KMS-11 (cell line): Measurements from ENCODE around the gene KCNB1.

Experiments used
- H2AFZ ChIP-seq: fragments of 200-600 bp; sonication (generic); 2 replicates; pipeline ENCODE4 v1.6.1; 2016; ENCODE audit warnings: antibody characterized with exemption, mixed run types, low read depth
- H3K27ac ChIP-seq: fragments of 200-600 bp; sonication (generic); 2 replicates; pipeline ENCODE4 v1.6.1; 2016; ENCODE audit warnings: mild to moderate bottlenecking, mixed run types
- H3K27me3 ChIP-seq: fragments of 200-600 bp; sonication (generic); 2 replicates; pipeline ENCODE4 v1.6.1; 2017; ENCODE audit warnings: mild to moderate bottlenecking, low read depth, mixed run types, moderate library complexity; ENCODE audit not compliant: insufficient read depth
- H3K36me3 ChIP-seq: fragments of 200-600 bp; sonication (generic); 2 replicates; pipeline ENCODE4 v1.6.1; 2017; ENCODE audit warnings: mild to moderate bottlenecking, mixed run types; ENCODE audit not compliant: insufficient read depth
- H3K4me1 ChIP-seq: fragments of 200-600 bp; sonication (generic); 2 replicates; pipeline ENCODE4 v1.6.1; 2016; ENCODE audit warnings: mild to moderate bottlenecking, low read depth, mixed run types; ENCODE audit not compliant: poor library complexity, severe bottlenecking
- H3K4me2 ChIP-seq: fragments of 200-600 bp; sonication (generic); 2 replicates; pipeline ENCODE4 v1.7.0; 2016; ENCODE audit warnings: mild to moderate bottlenecking, mixed run types
- H3K4me3 ChIP-seq: fragments of 200-600 bp; sonication (generic); IDR thresholded peaks from 2 replicates; pipeline ENCODE4 v1.6.1; 2017; ENCODE audit warnings: low read depth, low read length, mixed read lengths; ENCODE audit not compliant: insufficient read depth
- H3K79me2 ChIP-seq: fragments of 200-600 bp; sonication (generic); 2 replicates; pipeline ENCODE4 v1.6.1; 2016; ENCODE audit warnings: low read depth, mixed run types; ENCODE audit not compliant: insufficient read depth
- H3K9ac ChIP-seq: fragments of 200-600 bp; sonication (generic); 2 replicates; pipeline ENCODE4 v1.6.1; 2016; ENCODE audit warnings: mild to moderate bottlenecking, mixed run types
- H4K20me1 ChIP-seq: fragments of 200-600 bp; sonication (generic); 2 replicates; pipeline ENCODE4 v1.6.1; 2016; ENCODE audit warnings: mild to moderate bottlenecking, mixed run types; ENCODE audit not compliant: insufficient read depth
- CTCF ChIP-seq: fragments of 200-600 bp; sonication (generic); conservative IDR thresholded peaks from 2 replicates; pipeline ENCODE4 v1.6.1; 2017; ENCODE audit warnings: low read depth, mild to moderate bottlenecking, antibody characterized with exemption, low read length, moderate library complexity, mixed read lengths

KCNB1 gene

DNA sequence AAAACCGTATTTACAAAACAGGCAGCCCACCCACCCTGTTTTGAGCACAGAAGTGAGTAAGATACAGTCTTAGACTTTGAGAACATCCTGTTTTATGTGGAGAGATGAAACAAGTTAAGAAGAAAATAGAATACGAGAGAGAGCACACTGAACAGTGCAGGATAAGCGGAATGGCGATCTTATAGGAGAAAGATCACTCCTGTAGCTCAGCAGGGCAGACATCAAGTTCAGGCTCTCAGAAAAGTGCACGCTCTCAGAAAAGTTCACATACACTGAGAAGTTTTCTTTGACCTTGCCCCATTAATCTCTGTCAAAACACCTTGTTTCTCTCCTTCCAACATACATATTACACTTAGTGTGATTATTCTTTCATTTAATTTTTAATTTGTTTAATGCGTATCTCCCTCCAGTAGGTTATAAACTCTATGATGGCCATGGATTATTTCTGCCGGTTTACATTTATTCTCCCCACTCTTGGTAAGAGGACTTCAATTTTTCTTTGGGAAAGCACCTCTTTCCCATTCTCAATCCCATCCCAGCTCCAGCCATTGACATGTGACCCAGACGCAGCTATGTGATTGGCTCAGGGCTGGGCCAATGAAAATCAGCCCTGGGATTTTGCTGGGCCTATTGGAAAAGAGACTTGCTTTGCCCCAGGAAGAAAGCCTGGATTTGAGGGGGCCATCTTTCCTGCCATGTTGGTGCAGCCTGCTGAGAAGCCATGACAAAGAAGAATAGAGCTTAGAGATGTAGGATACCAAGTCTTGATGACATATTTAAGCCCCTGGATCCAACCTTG lies 16.2 kb downstream of the KCNB1 start:
- H2AFZ ChIP-seq, result no peak overlapping the region
- no peaks in the 10 kb centered on the region for H3K79me2 ChIP-seq
- H3K36me3 ChIP-seq, result no peaks in the 10 kb centered on the region
- H3K4me3 ChIP-seq, result no peak overlapping the region
- H4K20me1 ChIP-seq, result no peaks in the 10 kb centered on the region
- no peak overlapping the region for H3K9ac ChIP-seq
- no peak for TF ChIP-seq CTCF
- peaks cover 9% of the 10 kb centered on the region; the same call in 1 of the 2 replicates for H3K27me3 ChIP-seq
- no peaks in the 10 kb centered on the region for H3K4me1 ChIP-seq
- H3K27ac ChIP-seq, result no peak overlapping the region
- H3K4me2 ChIP-seq, result no peak overlapping the region

DNA sequence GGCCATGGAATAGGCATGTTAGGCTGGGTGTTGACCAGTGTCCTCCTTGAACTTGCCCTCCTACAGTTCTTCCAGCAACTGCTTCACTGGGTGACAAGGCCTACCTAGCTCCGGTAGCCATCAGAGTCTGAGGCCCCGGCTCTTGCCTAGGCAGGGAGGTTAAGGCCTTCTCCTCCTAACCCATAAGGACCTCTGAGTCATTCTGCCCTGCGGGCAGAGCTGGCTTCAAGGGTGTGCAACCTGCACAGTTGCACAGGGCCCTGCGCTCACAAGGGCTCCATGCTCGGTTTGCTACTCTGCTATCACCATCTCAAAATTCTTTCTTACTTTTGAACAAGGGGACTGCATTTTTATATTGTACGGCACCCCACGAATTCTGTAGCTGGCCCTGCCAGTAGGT lies 17.9 kb downstream of the KCNB1 start:
- Histone ChIP-seq H3K4me3 (no peak overlapping the region), H2AFZ (no peak overlapping the region), H3K9ac (no peak overlapping the region), H3K4me1 (no peaks in the 10 kb centered on the region), H3K79me2 (no peaks in the 10 kb centered on the region), H3K27ac (no peak overlapping the region), H3K4me2 (no peak overlapping the region), H3K27me3 (peaks cover 9% of the 10 kb centered on the region; the same call in 1 of the 2 replicates), H3K36me3 (no peaks in the 10 kb centered on the region), H4K20me1 (no peaks in the 10 kb centered on the region)
- TF ChIP-seq CTCF, result no peak

DNA sequence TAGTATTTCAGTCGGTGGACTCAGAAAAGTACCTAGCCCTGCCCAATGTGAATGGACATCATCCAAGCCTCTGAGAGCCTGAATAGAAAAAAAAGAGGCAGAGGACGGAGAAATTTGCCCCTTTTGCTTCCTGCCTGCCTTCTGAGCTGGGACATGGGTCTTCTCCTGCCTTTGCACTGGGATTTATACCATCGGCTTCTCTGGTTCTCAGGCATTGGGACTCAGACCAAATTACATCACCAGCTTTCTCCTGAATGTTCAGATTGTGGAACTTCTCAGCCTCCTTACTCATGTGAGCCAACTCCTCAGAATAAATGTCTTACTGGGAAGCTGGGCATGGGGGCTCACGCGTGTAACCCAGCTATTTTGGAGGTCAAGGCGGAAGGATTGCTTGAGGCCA lies 19.8 kb downstream of the KCNB1 start:
- no peak overlapping the region for H2AFZ ChIP-seq
- H3K4me2 ChIP-seq, result no peak overlapping the region
- H3K27me3 ChIP-seq, result peaks cover 7% of the 10 kb centered on the region; the same call in 1 of the 2 replicates
- H3K79me2 ChIP-seq, result no peaks in the 10 kb centered on the region
- H3K9ac ChIP-seq, result no peak overlapping the region
- no peak for TF ChIP-seq CTCF
- no peaks in the 10 kb centered on the region for H3K4me1 ChIP-seq
- H3K36me3 ChIP-seq, result no peaks in the 10 kb centered on the region
- H3K4me3 ChIP-seq, result no peak overlapping the region
- no peaks in the 10 kb centered on the region for H4K20me1 ChIP-seq
- no peak overlapping the region for H3K27ac ChIP-seq

GRCh38 chr20:49461894-49462620 lies 20.4 kb downstream of the KCNB1 start:
- no peak overlapping the region for H3K27ac ChIP-seq

More at GRCh38 chr20:49461894-49462620, 20.4 kb downstream of the KCNB1 start:
- Histone ChIP-seq H4K20me1 (no peaks in the 10 kb centered on the region), H3K36me3 (no peaks in the 10 kb centered on the region), H3K9ac (no peak overlapping the region), H3K4me3 (no peak overlapping the region), H2AFZ (no peak overlapping the region), H3K27me3 (peaks cover 7% of the 10 kb centered on the region; the same call in 1 of the 2 replicates), H3K4me2 (no peak overlapping the region), H3K4me1 (no peaks in the 10 kb centered on the region), H3K79me2 (no peaks in the 10 kb centered on the region)
- TF ChIP-seq CTCF, result no peak
